GM03348 (cell line): ENCODE data around the gene CD177.
"Not testable (repeated sequence)": the region's sequence is repeated elsewhere in the genome, so short reads cannot be mapped to it uniquely, and the experiment has no call there.

Experiments used
- DNase-seq: peaks from one replicate; pipeline ENCODE4 v3.0.0; 2012; ENCODE audit warnings: low spot score

The CD177 gene

DNA sequence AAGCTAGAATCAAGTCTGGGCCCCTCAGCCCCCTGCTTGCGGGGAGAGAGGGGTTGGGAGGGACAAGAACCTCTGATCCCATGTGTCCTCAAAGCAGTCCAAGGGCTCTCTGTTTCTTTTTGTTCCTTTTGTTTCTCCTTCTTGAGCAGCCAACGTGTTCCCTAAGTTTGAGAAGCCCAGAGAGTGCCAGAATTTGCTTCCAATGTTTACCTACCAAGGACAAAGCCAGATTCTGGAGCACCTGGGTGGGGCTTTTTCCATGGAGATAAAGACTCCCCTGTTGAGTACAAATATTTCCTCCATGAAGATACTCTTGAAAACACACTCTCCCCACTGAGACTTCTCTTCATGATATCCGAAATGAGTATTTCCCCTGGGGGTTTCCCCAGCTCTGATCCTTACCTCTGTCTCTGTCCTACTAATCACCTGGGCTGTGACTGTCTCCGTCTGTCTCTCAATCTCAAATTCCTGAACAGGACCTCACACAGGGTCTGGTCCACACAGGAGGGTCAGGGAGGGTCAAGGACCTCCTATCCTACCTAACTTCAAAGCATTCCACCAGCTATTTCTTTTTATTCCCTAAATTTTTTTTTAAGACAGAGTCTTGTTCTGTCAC lies 27.4 kb downstream of the CD177 start:
- DNase-seq: no peak

DNA sequence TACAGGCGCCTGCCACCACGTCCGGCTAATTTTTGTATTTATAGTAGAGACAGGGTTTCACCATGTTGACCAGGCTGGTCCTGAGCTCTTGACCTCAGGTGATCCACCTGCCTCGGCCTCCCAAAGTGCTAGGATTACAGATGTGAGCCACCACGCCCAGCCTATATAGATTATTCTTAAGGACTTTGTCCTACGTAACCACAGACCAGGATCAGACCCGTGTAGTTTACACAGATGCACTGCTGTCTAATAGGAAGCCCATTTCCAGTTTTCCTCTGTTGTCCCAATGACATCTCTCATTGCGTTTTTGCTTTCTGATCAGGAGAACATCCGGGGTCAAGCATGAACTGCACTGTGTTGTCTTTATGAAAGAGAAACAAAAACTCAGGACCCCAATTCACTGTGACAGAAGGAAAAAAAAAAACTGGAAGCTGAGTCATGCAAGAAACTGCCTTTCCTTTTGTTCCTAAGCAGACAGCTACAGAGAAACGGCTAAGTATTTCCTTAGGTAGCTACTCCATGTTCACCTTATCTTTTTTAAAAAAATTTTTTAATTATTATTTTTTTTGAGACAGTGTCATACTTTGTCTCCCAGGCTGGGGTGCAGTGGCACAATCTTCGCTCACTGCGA lies 29.2 kb downstream of the CD177 start:
- not testable (repeated sequence) for DNase-seq

DNA sequence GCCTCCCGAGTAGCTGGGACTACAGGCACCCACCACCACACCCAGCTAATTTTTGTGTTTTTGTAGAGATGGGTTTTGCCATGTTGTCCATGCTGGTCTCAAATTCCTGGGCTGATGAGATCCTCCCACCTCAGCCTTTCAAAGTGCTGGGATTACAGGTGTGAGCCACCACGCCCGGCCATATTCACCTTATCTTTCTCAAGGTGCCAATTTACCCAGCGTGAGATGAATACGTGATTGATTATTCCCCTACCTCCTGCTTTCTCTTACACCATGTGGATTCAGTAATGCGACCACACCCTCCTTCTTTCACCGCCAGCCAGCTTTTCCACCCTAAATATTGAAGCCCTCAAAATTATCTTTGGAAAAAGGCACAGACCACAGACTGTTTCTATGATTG lies 29.8 kb downstream of the CD177 start:
- DNase-seq: not testable (repeated sequence)

- DNase-seq: not testable (repeated sequence)
Observed at GRCh38 chr19:43383759-43384158, 30.3 kb downstream of the CD177 start.

GRCh38 chr19:43390903-43391551 lies 37.5 kb downstream of the CD177 start:
- not testable (repeated sequence) for DNase-seq

GRCh38 chr19:43391552-43391935 lies 38.1 kb downstream of the CD177 start:
- not testable (repeated sequence) for DNase-seq

DNA sequence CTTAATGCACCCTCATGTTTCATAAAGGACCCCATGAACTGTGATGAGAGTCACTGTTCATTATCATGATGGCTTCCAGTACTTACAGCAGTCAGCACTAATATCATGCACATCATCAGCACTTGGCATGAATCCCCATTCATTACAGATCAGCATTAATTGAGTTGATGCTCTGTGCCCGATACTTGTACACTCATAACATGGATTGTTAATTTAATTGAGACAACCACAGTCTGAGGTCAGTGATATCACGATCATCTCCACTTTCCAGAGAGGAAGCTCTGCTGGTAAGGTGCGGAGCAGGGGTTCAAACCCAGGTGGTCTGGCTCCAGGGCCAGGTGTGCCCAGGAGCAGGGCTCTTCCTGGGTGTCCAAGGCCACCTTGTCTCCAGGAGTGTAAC lies 40.0 kb downstream of the CD177 start:
- not testable (repeated sequence) for DNase-seq

DNA sequence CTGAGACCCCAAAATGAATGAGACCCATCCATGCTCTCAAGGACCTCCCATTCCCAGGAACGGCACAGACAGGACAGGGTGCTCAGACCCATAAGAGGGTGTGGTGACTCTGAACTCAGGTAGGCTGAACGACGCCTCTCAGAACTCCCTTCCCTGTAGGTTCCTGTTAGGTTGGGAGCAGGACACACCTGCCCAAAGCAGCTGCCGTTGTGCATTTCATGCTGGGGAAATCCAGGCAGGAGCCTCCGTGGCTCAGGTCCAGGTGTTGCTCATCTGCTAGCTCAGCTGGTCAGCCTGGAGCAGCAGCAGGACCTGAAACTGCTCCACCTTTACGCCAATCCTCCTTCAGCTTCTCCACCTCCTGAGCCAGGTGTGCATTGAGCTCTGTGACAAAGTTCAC lies 42.1 kb downstream of the CD177 start:
- DNase-seq: no peak

DNA sequence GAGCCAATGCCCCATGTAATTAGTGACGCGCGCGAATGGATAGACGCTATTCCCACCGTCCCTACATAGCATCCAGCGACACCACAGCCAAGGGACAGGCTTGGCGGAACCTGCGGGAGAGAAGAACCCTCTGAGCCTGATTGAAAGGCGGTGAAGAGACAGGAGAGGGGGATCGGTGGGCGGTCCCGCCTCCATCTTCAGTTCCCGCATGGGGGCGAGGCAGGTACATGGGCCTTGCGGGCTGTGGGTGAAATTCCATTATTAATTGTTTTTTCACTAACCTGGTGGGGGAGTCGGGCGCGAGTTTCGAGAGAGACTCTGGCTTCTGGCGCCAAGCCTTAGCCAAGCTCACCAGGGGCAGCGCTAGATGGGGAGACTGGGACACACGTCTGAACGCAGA lies 52.8 kb downstream of the CD177 start:
- DNase-seq: no peak

- DNase-seq: no peak
Observed at GRCh38 chr19:43407416-43408005, 54.0 kb downstream of the CD177 start.

DNA sequence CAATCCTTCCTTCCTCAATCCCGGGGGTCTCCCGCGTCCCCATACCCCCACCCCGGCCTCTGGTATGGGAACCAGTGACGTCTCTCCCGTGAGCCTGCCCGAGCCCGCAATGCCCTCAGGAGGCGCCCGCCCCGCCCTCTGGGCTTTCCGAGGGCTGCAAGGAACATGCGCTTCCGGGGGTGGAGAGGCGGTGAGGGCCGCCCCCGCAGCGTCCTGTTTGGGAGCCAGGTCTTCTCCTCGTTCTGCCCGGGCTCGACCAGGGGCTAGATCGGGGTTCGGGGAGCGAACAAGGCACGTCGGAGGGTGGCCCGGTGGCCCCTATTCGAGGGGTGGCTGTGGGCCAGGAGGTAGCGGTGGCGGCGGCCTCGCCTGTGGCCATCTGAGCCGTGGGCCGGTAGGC lies 54.6 kb downstream of the CD177 start:
- DNase-seq: no peak

DNA sequence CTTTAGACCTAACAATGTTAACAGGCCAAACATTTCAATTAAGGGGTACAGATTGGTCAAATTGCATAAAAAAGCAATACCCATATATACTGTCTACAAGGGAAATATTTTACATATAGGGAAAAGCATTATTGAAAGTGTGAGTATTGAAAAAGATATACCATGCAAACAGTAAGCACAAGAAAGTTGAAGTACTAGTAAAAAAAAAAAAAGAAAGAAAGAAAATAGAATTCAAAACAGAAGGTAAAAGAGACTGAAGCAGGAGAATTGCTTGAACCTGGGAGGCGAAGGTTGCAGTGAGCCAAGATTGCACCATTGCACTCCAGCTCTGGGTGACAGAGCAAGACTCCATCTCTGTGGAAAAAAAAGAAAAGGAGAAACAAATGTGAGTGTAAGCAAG lies 55.9 kb downstream of the CD177 start:
- no peak for DNase-seq

DNA sequence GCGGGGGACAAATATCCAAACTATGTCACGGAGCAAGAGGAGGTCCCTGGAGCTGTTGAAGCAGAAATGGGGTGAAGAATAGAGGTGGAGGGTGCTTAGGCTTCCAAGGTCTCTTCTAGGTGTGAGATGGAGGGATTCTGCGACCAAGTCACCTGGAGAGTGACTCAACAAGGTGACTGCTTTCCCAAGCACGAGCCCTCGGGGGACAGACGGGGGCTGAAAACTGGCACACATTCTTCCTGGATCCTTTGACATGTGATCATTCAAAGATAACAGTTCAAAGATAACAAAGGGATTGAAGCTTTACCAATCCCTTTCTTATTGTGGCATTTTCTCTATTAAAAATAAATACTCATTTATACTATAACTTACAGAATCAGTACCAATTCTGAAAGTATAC lies 59.0 kb downstream of the CD177 start:
- no peak for DNase-seq
